Measurements from ENCODE around the gene TRMT1. TPM values are rescaled to one million over a fixed set of nuclear protein-coding genes. Genes with fewer than 3 reads are reported as not detected.

Gene TRMT1
- total RNA-seq, 1 experiment from 2014 or later: 63.2 TPM

DNA sequence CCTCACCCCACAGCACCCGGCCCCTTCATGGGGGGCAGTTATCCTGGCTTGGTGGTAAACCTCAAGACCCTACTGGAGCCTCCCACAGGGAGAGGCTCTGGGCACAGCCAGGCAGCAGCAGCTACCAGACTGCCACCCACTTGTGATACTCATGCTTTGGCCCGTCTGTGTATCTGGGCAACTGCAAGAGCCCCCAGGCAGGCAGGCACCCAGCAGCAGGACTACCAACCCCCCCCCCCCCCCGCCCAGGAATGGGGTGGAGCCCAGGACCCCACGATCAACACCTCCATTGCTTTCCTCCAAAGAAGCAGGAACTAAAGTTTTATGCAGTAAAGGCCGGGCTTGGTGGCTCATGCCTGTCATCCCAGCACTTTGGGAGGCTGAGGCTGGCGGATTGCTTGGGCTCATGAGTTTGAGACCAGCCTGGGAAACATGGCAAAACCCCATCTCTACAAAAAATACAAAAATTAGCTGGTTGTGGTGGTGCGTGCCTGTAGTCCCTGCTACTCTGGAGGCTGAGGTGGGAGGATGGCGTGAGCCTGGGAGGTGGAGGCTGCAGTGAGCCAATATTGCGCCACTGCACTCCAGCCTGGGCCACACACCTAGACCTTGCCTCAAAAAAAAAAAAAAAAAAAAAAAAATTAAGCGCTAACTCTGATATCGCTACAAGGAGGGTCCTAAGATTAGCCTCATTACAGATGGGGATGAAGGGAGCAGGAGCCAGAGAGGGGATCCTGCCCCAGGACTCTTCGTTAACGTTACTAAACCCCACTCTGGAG lies 12.8 kb downstream of the TRMT1 start:
- H3K27me3 Mint-ChIP-seq (ENCODE audit: insufficient read depth, unreplicated experiment): no peaks in the 10 kb centered on the region
- H3K27ac Mint-ChIP-seq (ENCODE audit: low read depth, unreplicated experiment): no peak overlapping the region
- no peaks in the 10 kb centered on the region for H3K4me1 Mint-ChIP-seq (ENCODE audit: insufficient read depth, unreplicated experiment)
- no peaks in the 10 kb centered on the region for H3K9me3 Mint-ChIP-seq (ENCODE audit: unreplicated experiment)
- peaks cover 20% of the 10 kb centered on the region for H3K36me3 Mint-ChIP-seq (ENCODE audit: insufficient read depth, unreplicated experiment)
- no peak for TF ChIP-seq CTCF (IDR thresholded peaks at IDR 0.05; ENCODE audit: unreplicated experiment)
- no peak for DNase-seq (ENCODE audit: unreplicated experiment)
- BruUV-seq (replicated peaks): no TSS peak
- intact Hi-C loops (cut with micrococcal nuclease): no loop called here
- POLR2A ChIA-PET: interaction anchor here (1.6 kb wide), 1 partner anchor 12 kb away, joined by 4 read pairs; no protein-coding TSS in a partner anchor
- CTCF ChIA-PET: interaction anchor here (0.6 to 1.8 kb wide), 5 partner anchors 10 to 138 kb away, joined by 3 to 6 read pairs (median 5); no protein-coding TSS in a partner anchor
- H3K4me3 Mint-ChIP-seq (ENCODE audit: unreplicated experiment): no peak overlapping the region

DNA sequence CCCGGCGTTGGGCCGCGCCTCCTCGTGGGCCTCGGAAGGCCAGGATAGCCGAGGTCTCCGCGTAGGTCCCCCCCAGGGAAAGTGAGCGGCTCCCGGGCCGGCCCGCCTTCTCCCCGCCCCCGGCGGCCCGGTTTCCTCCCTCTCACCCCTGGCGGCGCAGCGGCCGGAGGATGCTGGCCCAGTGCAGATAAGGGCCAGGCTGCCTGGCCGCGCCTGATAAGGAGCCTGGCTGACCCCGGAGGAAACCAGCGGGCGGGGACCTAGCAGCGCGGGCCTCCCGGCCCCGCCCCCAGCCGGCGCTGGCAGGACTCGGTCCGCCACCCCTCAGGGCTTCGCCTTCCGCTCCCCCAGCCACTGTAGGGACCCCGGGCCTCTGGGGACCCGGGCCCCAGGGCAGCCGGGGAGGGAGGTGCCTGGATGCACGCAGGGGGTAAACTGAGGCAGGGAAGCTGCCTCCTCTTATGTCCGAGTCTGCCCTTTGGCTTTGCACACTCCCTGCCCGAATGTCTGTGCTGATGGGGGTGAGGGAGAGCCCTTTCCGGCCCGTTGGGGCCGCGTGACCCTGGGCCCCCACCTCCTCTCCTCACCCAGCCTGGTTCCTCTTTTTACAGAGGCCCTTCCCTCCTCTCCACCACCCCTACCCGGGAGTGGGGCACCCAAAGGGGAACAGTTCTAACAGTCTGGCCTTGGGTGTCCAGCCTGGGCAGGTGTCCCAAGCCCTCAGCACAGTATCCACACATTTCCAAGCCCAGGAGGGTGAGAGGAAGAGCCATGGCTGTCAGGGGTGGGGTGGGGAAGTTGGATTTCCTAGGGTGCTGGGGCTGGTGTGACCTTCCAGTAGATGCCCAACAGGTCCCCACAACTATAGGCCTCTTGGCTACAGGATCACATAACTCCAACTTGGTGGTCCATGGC lies 13.6 kb downstream of the TRMT1 start, which contains the start of gene LYL1:
Gene LYL1 (minus strand): TSS at position 193 of the 915 bp plus-strand sequence. CDS start 1,687 bp downstream, outside the sequence.
- H3K27ac Mint-ChIP-seq (ENCODE audit: low read depth, unreplicated experiment): no peak within 1 kb of the TSS
- H3K4me3 Mint-ChIP-seq (ENCODE audit: unreplicated experiment): no peak within 1 kb of the TSS
- ChIA-PET CTCF (no interaction called here), POLR2A (interaction anchor here (1.6 kb wide), 1 partner anchor 13 kb away, joined by 4 read pairs; no protein-coding TSS in a partner anchor)
- H3K27me3 Mint-ChIP-seq (ENCODE audit: insufficient read depth, unreplicated experiment): no peaks in the 10 kb centered on the region
- no peaks in the 10 kb centered on the region for H3K4me1 Mint-ChIP-seq (ENCODE audit: insufficient read depth, unreplicated experiment)
- no TSS peak for BruUV-seq (replicated peaks)
- DNase-seq (ENCODE audit: unreplicated experiment): no peak
- intact Hi-C loops (cut with micrococcal nuclease): no loop called here
- peaks cover 20% of the 10 kb centered on the region for H3K36me3 Mint-ChIP-seq (ENCODE audit: insufficient read depth, unreplicated experiment)
- no peak for TF ChIP-seq CTCF (IDR thresholded peaks at IDR 0.05; ENCODE audit: unreplicated experiment)
- H3K9me3 Mint-ChIP-seq (ENCODE audit: unreplicated experiment): no peaks in the 10 kb centered on the region

DNA sequence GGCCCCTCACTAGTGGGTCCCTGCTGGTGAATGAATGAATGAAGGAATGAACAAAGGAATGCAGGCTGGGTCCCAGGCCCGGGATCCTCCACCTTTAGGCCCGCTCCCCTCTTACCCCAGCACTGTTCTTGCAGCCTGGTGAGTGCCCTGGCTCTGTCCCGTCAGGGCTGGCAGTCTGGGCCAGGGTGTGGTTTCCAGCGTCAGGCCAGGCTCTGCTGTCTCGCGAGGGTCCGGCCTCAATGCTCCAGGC lies 14.2 kb downstream of the TRMT1 start:
- no peaks in the 10 kb centered on the region for H3K27me3 Mint-ChIP-seq (ENCODE audit: insufficient read depth, unreplicated experiment)
- no peaks in the 10 kb centered on the region for H3K9me3 Mint-ChIP-seq (ENCODE audit: unreplicated experiment)
- ChIA-PET POLR2A (no interaction called here), CTCF (no interaction called here)
- no peak overlapping the region for H3K27ac Mint-ChIP-seq (ENCODE audit: low read depth, unreplicated experiment)
- no peaks in the 10 kb centered on the region for H3K4me1 Mint-ChIP-seq (ENCODE audit: insufficient read depth, unreplicated experiment)
- DNase-seq (ENCODE audit: unreplicated experiment): no peak
- no peak for TF ChIP-seq CTCF (IDR thresholded peaks at IDR 0.05; ENCODE audit: unreplicated experiment)
- intact Hi-C loops (cut with micrococcal nuclease): no loop called here
- H3K4me3 Mint-ChIP-seq (ENCODE audit: unreplicated experiment): no peak overlapping the region
- H3K36me3 Mint-ChIP-seq (ENCODE audit: insufficient read depth, unreplicated experiment): peaks cover 15% of the 10 kb centered on the region
- no TSS peak for BruUV-seq (replicated peaks)

All from MCF 10A (cell line).